GM19463 (cell line): ENCODE data around the gene ERICH6B.

ENCODE experiments used
- ATAC-seq: cut with Tn5 transposase; IDR thresholded peaks from one replicate; pipeline ENCODE4 v1.9.1; 2021; ENCODE audit warnings: mild to moderate bottlenecking, moderate library complexity; ENCODE audit not compliant: unreplicated experiment

The ERICH6B gene

DNA sequence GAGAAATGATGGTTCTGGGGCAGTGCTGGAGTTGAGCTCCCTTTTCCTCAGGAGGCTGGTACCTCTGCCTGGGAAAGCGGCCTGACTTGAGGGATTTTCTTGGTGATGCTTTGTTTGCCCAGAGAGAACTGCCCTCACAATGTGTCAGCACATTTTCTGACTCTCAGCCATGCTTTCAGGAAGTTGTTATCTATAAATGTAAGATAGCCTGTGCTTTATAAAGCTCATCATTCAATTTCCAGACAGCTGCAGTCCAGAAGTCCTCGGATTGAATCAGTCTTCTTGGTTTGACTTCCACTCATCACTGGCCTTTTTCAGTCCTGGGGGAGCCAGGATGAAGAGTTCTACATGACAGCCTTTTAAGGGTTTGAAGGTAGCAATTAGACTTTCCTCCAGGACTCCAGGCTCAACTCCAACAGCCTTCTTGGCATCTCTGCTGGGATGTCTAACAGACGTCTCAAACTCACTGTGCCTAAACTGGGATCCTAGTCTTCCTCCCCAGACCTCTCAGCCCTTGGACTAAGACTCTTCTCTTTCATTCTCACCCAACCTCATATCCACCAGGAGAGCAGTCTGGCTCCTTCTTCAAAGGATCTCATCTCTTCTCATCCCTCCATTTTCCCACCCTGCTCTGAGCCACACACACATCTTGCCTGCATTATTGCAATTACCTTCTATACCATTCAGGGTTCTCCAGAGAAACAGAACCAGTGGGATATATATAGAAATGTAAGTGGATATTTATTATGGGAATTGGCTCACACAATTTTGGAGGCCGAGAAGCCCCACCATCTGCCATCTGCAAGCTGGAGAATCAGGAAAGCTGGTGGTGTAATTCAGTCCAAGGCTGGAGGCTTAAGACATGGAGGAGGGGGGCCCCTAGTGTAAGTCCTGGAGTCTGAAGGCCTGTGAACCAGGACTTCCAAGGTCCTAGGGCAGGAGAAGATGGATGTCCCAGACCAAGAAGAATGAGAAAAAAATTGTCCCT, 13.1 kb downstream of the ERICH6B start:
- no peak for ATAC-seq

DNA sequence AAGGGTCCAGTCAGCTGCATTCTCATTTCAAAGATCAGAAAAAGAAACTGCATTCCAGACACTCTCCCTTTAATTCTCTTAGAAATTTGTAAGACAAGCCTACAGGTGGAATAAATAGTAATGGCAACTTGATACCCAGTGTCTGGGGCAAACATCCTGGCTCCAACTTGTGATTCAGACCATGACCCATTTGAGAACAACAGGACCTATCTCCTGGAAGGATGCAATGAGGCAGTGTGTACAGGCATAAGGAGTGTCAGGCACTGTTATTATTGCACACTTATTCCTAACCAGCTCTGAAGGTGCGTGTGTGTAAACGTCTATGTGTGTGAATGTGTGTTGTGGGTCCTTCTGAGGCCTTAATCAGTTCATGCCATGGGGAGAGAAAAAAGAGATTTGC, 13.9 kb downstream of the ERICH6B start:
- ATAC-seq = no peak

DNA sequence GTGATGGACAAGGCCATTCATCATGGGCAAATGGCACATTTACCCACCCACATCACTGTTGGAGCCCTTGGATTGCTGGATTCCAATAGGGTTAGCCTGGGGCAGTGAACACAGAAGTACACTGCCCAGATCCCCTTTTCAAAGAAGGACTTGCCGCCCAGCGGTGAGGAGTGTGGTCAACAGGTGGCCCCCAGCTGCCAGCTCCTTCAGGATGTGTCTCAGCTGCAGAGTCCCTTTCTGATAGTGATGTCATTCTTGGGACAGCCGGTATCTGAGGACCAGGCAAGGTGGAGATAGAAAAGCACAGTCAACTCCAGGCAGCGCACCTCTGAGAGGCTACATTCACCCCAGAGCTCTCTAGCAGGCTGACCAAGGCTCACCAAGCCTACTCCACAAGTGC, 16.9 kb downstream of the ERICH6B start:
- no peak for ATAC-seq

DNA sequence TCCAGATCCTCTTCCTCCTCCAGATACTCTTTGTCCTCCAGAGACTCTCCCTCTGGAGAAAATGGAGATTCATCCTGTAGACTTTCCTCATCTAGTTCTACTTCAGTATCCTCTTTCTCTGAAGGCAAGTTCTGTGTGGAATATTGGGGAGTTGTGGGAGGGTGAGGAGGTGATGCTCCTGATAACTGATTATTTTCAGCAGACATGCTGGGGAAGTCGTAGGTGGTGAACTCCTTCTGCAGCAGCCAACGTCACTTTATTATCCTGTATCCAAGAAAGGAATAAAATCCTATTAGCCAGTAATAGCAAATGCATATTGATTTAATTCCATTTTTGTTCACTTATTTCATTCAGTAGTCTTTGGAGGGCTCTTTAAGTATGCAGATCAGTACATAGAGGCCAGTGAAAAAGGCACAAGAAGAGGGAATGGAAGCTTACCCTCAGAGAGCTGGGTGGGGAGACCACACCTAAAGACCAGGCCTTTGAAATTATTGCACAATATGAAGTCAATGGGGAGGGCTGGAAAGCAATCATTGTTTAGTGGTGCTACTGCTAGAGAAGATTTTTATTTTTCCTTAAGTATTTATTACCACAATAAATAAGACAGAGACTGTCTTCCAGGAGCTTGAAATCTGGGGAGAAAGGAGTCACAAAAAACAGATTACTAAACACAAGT, 18.6 kb downstream of the ERICH6B start:
- no peak for ATAC-seq

DNA sequence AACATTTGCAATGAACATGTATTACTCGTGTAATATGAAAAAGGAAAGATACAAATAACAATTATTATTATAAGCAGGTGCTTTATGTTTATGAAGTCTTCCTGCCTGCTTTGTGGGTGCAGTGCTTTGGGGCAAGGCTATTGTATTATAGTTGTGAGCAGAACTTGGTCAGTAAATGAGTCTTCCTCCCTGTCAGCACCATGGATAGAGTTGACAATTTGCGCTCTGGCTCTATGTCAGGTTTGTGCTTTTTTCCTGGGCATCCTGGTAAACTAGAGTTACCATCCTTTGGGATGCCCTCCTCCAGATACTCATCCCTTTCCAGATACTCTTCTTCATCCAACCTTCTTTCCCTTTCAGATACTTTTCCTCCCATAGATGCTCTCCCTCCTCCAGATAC, 19.6 kb downstream of the ERICH6B start:
- ATAC-seq = no peak

DNA sequence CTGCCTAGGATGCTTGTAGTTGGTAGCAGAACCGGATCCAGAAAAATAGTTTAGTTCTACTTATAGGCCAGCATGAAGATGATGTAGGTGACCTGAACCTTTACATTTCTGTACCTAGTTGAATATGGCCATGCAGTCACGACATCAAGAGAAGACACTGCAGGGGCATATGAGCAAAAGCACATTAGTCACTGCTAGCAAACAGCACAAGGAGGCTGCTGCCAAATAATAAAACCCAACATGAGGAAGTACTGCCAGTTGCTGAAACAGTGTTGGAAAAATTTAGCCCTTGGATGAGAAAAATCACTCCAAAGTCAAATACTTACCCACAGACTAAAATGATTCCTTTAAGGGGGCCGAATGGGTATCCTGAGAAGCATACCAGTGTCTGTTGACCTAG, 20.8 kb downstream of the ERICH6B start:
- no peak for ATAC-seq

DNA sequence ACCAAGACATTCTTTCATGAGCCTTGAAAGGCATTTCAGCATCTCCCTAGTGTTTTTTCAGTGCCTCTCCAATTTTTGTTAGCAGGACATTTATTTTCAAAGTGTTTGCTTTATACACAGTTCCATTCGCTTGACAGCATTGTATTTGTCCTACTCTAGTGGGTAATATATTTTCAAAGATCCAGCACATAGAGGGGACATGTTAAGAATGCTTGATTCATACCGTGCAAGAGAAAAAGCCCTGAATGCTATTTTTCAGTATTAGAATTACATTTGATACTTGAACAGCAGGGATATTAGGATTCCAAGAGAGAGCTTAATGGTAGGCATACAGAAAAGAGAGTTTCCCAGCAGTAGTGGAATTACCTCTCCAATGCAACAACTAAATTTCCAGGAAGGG, 21.3 kb downstream of the ERICH6B start:
- no peak for ATAC-seq

DNA sequence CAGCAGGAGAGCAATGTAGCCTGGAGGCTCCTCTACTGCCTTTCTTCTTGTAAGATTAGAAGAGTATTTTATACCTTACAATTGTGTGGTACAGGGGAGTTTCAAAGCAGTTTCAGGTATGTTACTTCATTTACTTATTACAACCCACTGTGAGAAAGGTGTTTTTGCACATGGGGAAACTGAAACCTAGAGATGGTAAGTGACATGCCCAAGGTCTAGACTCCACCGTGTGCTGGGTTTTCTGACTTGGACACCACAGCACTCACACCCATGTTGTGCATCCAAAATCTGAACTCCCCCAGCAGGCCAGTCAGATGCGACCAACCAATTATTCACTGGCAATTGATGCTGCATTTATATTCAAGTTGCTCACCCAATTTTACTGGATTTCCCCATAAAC, 22.8 kb downstream of the ERICH6B start:
- ATAC-seq = no peak

DNA sequence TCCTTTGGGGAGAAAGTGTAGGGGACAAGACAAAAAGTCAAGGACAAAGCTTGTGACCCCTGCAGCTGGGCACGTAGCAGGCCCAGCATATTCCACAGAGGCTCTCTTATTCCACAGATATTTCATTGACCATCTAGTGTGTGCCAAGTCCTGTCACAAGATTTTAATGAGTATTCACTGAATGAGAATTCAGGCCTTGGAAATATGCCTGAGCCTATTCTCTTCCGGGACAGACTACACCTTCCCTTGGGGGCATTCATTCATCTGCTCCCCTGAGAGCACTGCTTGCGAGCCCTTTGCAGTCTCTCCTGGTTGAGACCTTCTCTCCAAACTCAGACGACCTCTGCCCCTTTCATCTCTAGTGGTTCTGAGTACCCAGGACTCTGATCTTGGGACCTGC, 25.5 kb downstream of the ERICH6B start:
- no peak for ATAC-seq

DNA sequence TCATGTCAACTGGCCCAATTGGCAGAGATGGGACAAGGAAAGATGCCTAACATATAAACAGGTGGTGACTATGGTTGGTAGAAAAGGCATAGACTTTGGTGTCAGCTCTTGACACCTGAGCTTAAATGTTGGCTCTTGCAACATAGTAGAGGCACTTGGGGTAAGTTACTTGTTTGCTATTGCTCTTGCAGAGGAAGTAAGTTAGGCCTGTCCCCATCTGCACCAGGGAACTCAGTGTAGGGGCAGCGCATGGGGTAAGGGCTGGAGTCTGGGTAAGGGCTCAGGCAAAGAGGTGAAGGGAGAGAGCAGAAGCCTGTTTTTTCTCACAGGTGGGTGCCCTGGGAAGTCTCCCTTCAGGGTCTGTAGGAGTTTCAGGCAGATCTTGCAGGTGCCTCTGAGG, 27.6 kb downstream of the ERICH6B start:
- no peak for ATAC-seq

DNA sequence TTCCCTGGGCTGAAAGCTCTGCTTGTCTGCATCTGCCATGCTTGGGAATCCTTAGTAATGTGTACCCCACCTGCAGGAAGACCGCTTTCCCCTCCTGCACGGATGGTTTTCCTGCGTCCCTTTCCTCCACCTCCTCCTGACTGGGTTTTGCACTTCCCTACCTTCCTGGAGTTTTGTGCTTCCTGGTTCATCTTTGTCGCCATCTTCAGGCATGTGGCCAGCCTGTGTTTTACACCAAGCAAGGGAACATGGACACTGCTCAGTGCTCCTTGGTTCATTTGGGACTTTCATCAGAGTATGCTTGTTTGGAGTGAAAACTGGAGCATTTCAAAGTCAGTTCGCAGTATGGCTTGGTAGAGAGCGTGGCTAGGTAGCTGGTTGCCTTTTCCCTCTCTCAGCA, 30.7 kb downstream of the ERICH6B start:
- ATAC-seq = no peak

DNA sequence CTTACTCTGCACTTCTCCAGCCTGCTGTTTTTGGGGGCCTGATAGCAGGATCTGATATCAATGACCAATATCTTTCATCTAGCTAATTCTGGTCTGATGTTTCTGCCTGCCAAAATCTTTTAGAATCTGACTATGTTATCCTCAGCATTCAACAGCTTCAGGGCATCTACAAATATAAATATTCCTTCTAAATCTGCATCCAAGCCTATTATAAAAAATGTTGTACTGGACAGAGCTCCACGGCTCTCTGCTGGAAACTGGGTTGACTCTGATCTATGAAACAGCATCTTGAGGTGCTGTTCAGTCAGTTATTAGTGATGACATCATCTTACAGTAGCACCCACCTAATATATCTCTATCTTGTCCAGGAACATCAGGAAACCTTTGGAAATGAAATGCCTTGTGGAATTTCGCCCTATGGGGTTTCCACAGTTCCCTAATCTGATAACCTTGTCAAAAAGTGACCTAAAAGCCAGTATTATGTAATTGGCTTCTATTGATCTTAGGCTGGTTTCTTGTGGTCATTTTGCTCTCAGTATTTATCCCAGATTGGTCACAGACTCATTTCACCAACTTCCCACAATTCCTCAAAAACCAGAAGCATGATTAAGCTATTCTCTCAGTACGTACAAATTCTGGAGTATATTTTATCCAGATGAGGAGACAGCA, 33.0 kb downstream of the ERICH6B start:
- no peak for ATAC-seq

DNA sequence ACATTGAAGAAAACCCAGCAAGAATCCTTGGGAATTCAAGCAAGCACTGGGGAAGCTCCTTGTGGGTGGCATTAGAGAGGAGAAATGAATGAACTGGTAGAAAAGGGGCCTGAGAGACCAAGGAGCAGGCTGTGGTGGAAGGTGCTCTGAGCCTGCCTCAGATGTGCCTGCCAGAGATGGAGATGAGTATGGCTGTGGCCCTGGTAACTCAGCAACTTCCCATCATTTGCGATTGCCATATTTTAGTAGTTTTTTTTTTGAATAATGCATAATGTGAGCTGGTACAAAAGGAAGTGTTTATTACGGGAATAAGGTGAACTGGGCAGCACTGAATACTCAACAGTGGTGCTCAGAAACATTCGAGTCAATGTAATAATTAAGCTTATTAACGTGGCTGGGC, 39.1 kb downstream of the ERICH6B start:
- no peak for ATAC-seq

DNA sequence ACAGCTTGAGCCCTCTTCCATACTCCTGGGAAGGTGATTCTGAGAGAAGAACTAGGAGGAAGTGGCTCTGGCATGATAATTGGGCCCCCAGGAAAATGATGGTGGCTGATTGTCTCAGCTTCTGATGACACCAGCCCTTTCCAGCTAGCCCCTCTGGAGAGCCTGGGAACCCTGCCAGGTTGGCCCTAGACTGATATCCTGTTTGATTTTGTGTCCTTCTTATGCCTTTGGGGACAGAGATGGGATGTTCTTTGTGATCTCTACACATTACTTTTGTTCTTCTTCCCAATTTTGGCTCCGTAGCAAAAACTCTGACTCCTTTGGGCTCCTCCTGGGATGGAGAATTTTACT, 39.7 kb downstream of the ERICH6B start:
- no peak for ATAC-seq

DNA sequence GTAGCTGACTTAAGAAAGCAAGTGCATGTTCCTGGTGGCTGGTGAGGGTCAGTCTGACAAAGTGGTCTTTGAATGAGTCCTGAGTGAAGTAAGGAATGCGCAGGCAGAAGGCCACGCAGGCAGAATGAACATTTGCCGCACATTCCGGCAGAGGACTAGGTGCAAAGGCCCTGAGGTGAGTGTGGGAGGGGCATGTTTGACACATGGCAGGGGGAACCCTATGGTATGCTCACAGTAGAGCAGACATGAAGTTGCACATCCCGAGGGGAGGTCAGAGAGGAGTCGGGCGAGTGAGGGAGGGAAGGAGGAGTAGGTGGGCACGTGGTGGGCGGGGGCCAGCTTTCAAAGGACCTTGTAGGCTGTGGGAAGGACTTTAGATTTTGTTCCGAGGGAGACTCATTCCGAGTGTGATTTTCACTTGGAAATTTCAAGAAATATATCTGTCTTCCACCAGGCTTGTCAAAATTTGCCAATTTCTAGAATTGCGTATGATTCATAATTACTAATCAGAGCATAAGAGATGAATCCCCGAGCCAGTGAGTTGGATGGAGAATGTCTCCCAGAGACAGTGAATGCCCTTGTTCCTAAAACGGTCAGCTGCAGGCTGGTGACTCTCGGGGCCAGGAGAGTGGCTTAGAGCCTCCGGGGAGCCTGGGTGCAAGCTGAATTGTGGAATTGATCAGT, 40.3 kb downstream of the ERICH6B start:
- ATAC-seq = no peak

DNA sequence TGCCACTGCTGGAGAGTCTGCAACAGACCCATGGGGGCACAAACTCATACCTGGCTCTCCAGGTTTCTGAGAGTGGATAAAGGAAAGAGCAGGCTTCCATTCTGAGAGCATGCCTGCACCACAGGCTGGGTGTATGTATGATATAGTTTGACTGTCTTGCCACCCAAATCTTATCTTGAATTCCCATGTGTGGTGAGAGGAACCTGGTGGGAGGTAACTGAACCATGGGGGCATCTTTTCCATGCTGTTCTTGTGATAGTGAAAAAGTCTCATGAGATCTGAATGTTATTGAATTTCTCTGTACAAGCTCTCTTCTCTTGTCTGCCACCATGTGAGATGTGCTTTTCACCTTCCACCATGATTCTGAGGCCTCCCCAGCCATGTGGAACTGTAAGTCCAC, 50.2 kb downstream of the ERICH6B start:
- no peak for ATAC-seq

DNA sequence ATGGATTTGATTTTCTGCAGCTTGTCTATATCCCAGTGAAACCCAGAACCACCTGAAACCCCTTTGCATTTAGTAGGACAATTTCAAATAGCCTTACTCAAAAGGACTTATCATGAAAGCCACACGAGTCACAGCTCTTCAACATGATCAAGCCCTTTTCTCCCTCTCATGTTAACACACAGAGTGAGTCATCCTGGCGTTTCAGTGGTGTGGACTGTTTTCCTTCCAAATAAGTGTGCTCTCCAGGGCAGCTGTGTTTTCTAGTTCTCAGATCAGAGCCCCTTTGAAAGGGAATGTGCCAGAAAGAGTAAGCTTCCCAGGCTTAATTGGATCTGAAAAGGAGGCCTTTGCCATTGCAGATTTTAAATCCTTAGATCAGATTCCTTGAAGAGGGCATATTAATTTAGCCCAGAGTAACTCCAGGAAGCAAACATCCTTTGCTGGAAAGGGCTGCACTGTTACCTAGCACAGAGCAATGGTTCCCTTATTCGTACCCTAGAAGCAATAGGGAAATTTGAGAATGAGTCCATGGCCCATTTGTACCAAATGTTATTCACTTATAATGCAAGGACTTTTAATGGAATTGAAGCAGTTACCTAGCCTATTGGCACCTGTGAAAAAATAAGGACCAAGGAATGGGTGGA, 51.3 kb downstream of the ERICH6B start:
- no peak for ATAC-seq

DNA sequence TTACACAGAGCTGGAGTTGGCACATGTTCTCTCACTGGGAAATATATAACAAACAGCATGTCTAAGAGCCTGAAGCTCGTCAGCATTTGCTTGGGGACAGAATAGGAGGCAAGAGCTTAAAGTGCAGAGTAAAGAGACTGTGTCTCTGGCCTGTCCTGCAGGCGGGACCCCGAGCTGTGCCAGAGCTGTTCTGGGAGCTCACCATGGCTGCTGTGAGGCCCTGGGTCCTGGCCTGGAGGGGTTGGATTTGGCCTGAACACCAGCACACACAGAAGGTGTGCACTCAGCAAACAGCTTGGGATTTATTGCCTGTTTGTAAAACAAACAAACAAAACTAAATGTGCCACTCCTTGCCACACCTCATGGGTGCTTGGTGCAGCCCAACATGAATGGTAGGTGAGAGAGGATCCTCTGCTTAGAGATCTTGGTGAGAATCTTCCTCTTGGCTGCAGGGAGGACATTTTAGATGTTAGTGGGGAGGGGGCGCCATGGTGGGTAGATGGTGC, 60.9 kb downstream of the ERICH6B start:
- ATAC-seq = no peak

DNA sequence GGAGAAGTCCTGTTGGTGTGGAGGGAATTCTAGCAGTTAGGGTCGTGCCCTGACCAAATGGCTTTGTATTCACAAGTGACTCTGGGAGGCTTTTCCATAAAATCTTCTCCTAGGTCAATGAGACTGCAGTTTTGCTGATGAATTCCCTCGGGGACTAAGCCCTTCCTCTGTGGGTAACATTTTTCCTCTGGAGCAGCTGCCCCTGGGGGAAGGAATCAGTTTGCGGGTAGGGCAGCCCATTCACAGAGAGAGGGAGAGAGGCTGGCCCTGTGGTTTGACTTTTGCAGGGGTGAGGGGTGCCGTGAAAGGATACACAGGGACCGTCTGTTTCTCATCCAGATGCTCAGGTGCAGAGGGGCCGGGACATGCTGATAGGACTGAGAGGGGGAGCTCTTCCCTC, 67.3 kb downstream of the ERICH6B start:
- ATAC-seq = no peak

DNA sequence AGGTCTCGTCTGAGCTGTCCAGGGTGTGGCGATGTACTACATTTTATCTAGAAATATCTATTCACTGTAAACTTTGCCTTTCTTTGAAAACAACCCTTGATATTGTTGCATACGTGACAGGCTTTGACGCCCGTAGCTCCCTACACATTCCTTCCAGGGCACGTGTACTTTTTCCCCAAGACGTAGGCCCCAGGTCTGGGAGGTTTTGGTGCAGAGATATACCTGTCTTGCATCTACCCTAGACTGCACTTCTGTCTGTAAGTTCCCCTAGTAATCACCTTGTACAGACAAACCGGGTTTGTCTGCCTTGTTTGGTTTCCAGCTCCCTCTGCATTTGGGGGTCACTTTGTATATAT, 69.2 kb downstream of the ERICH6B start:
- no peak for ATAC-seq
